Heart right ventricle (tissue), 16 donors: ENCODE measurements around the gene LRFN5. TPM values are rescaled to one million over a fixed set of nuclear protein-coding genes. Genes with fewer than 3 reads are reported as not detected.
"Not testable (repeated sequence)": the region's sequence is repeated elsewhere in the genome, so short reads cannot be mapped to it uniquely, and the experiment has no call there.

Source experiments
- ATAC-seq, 8 donors: fragments of 200-7000 bp; cut with Tn5 transposase; one replicate each; pipeline ENCODE4 v1.9.1; 2020; ENCODE audit warnings: mild to moderate bottlenecking in 8 of 8, moderate library complexity in 8 of 8, moderate number of reproducible peaks in 1 of 8
- DNase-seq, 2 donors: peaks; one replicate each; pipeline ENCODE4 v3.0.0-alpha.2; 2020
- H3K27ac ChIP-seq, 10 donors: fragments of 200-600 bp; sonication (generic) in 2 of 10; one replicate each; pipeline versions ENCODE4 v1.5.0 to v1.8.0; 2020 to 2022; ENCODE audit warnings: mild to moderate bottlenecking in 3 of 10
- H3K27me3 ChIP-seq, 7 donors: fragments of 200-600 bp; one replicate each; pipeline ENCODE4 v1.8.0; 2021 to 2022; ENCODE audit warnings: mild to moderate bottlenecking in 2 of 7
- H3K36me3 ChIP-seq, 9 donors: fragments of 200-600 bp; sonication (generic) in 1 of 9; one replicate each; pipeline versions ENCODE4 v1.5.0 to v1.8.0; 2020 to 2022; ENCODE audit warnings: mild to moderate bottlenecking in 2 of 9
- H3K4me1 ChIP-seq, 9 donors: fragments of 200-600 bp; sonication (generic) in 1 of 9; one replicate each; pipeline versions ENCODE4 v1.5.0 to v1.8.0; 2020 to 2022; ENCODE audit warnings: mild to moderate bottlenecking in 4 of 9
- H3K4me3 ChIP-seq, 10 donors: fragments of 200-600 bp; sonication (generic) in 2 of 10; one replicate each; pipeline versions ENCODE4 v1.5.0 to v1.8.0; 2020 to 2022; ENCODE audit warnings: mild to moderate bottlenecking in 7 of 10, moderate library complexity in 2 of 10
- H3K9me3 ChIP-seq, 11 donors: fragments of 200-600 bp in 10 of 11; sonication (generic) in 2 of 11; one replicate each; pipeline versions ENCODE4 v1.5.0 to v1.8.0; 2013 to 2022; ENCODE audit warnings: mild to moderate bottlenecking in 2 of 11, control low read depth in 1 of 11, moderate library complexity in 1 of 11
- WGBS, 2 donors: extraction: QIAGEN DNeasy Blood & Tissue Kit; methylation state at CpG; one replicate each; pipeline ENCODE4 v1.1.7; 2013; ENCODE audit warnings: inconsistent platforms in 1 of 2; 5-methylcytosine and 5-hydroxymethylcytosine counted together
- intact Hi-C, 10 donors: fragments of 100-400 bp; cut with DNase I; formaldehyde crosslinking; loops; one replicate each; pipeline versions ENCODE4 v1.11.1 to v1.14.2; 2022
- polyA plus RNA-seq, 2 donors: library from polyadenylated mRNA; stranded (reverse); fragments of 200-250 nt; gene quantifications; one replicate each; pipeline ENCODE4 v1.2.3, GENCODE V29; 2013
- total RNA-seq, 10 donors: library from RNA; stranded (reverse); fragmentation: NEBNext Ultra II Directional in 3 of 10; extraction: Animal tissue kit (Norgen Biotek cat#: 25700) in 3 of 10; gene quantifications; one replicate each; pipeline versions ENCODE4 v1.2.1 to v1.2.4, GENCODE V29; 2021 to 2023
- TF ChIP-seq, protein P1 (sequence below), 9 donors: fragments of 200-600 bp; sonication (generic) in 2 of 9; IDR thresholded peaks; one replicate each; pipeline versions ENCODE4 v1.5.0 to v1.8.0; 2021 to 2022; ENCODE audit warnings: antibody characterized with exemption in 9 of 9, mild to moderate bottlenecking in 5 of 9, moderate library complexity in 1 of 9
- donor health status: Arrhythmogenic right ventricular cardiomyopathy.
- donor health status: ischemic (EF 13 %, LVEDD 7.1; RV severe dilation, severe dysfunction).
- donor health status: healthy with polysubstance abuse.
- donor health status: DM: no; HTN: yes; CAD: no.
- donor health status: DM: no; HTN: no; CAD: no.
- donor health status: ischemic (EF 25% LVEDD 6.9; RV normal size, moderate dysfunction).
- donor health status: ischemic (EF 25% LVEDD 5.7; RV mildly dilated, moderate dysfunction).
- donor health status: healthy.
- donor health status: DM: yes; HTN: yes; CAD: no.
- donor health status: Ischemic cardiomyopathy.
- donor health status: ischemic (EF 35%, LVEDD 5.7; RV mildly dilated, moderate dysfunction).
- donor health status: nonischemic (EF 11% LVEDD 7.7; RV severe dilation, severe dysfunction).
- donor health status: DM: yes; HTN: yes; CAD: no.
- donor health status: PGD.
- donor health status: ischemic (EF 29% LVEDD 5.4; RV normal size, mild dysfunction).
- donor health status: nonischemic (EF 23%, LVEDD 6.1; RV moderate dilation, normal function).

The LRFN5 gene
- total and polyA plus RNA-seq, 12 donors, result 0.13 to 1.5 (median 0.49) TPM; not detected in 1

DNA sequence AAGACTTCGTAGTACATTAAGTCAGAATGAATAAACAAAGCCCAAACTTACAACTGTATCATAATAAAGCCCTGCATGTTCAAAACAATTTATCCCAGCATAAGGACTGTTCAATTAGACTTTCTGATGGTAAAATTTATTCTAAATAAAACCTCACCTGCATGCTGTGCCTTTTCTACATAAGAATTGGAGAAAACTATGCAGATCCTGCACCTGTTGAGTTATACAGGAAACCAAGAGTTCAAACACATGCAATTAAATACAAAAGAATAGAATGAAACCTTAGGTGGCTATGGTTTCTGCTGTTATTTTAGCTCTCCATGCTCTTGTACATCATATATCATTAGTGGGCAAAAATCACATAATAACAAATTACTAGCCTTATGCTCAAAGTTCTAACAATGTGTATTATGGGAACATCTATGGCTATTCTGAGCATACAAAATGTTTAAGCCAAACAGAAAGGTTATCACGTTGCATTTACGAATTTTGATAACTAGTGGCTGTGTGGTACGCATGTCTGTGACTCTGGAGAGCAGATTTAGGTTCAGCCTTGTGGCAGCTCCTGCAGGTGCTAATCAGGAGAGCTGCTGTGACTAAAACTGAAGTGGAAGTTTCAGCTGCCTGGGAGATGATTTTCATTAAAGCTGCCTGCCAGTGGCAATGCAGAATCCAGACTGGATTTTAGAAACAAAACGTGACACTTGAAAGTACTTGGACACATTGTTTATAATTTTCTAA lies 36.1 kb upstream of the LRFN5 start:
- intact Hi-C loops, result no loop called here
- 52% methylated on average over 5 of the region's 5 CpGs for WGBS, 2 donors
- no peaks in the 10 kb centered on the region for H3K36me3 ChIP-seq

DNA sequence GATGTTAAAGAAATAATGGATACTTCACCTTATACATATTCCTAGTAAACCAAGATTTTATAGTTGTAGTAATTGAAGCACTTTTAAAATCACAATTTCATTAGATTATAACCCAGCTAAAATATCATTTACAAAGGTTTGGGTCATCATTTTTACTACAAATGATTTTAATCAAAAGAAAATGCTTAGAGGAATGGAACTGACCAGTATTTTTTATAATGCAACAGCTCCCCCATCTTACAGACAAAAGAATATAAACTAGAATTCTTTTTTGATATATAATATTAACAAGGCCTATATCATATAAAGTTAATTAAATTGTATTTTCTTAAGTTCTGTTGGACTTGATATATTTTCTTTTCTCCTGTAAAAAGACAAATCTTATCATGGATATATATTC lies 20.4 kb upstream of the LRFN5 start:
- Histone ChIP-seq H3K27ac (no peak overlapping the region), H3K9me3 (no peaks in the 10 kb centered on the region), H3K27me3 (no peaks in the 10 kb centered on the region), H3K4me1 (no peaks in the 10 kb centered on the region), H3K36me3 (no peaks in the 10 kb centered on the region), H3K4me3 (no peak overlapping the region)
- ATAC-seq (no peak), DNase-seq (no peak)
- intact Hi-C loops, result no loop called here
- TF ChIP-seq, protein P1, sequence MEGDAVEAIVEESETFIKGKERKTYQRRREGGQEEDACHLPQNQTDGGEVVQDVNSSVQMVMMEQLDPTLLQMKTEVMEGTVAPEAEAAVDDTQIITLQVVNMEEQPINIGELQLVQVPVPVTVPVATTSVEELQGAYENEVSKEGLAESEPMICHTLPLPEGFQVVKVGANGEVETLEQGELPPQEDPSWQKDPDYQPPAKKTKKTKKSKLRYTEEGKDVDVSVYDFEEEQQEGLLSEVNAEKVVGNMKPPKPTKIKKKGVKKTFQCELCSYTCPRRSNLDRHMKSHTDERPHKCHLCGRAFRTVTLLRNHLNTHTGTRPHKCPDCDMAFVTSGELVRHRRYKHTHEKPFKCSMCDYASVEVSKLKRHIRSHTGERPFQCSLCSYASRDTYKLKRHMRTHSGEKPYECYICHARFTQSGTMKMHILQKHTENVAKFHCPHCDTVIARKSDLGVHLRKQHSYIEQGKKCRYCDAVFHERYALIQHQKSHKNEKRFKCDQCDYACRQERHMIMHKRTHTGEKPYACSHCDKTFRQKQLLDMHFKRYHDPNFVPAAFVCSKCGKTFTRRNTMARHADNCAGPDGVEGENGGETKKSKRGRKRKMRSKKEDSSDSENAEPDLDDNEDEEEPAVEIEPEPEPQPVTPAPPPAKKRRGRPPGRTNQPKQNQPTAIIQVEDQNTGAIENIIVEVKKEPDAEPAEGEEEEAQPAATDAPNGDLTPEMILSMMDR (IDR thresholded peaks at IDR 0.05), result no peak

More for the DNA sequence above, 36.1 kb upstream of the LRFN5 start:
- H3K4me3 ChIP-seq, result no peak overlapping the region
- ATAC-seq (no peak), DNase-seq (no peak)
- no peaks in the 10 kb centered on the region for H3K27me3 ChIP-seq
- H3K4me1 ChIP-seq, result no peaks in the 10 kb centered on the region
- H3K9me3 ChIP-seq, result peaks cover 0 to 11% (median 0%) of the 10 kb centered on the region in 11 donors
- TF ChIP-seq, protein P1 (IDR thresholded peaks at IDR 0.05), result no peak
- H3K27ac ChIP-seq, result no peak overlapping the region

DNA sequence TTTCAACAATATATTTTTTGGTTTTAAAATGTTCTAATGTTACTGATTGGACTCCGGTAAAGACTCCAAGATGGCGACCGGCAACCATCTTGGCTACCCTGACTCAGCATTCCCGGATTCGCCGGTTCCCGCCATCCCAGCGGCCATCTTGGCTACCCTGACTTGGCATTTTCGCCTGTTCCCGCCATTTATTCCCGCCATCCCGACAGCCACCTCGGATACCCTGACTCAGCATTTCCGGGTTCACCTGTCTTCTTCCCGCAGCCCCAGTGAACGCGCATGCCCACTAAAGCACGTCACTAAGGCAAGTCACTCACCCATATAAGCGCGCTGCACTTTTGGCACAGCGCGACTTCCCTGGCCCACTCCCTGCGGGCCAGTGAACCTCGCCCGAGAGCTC lies 9.0 kb upstream of the LRFN5 start:
- DNase-seq (no peak), ATAC-seq (no peak)
- H3K9me3 ChIP-seq, result no peaks in the 10 kb centered on the region
- TF ChIP-seq, protein P1 (IDR thresholded peaks at IDR 0.05), result no peak
- H3K4me3 ChIP-seq, result no peak overlapping the region
- H3K4me1 ChIP-seq, result peaks cover 0 to 3% (median 0%) of the 10 kb centered on the region in 9 donors
- WGBS, 2 donors, result 94 to 98% methylated on average over 25 of the region's 25 CpGs
- H3K36me3 ChIP-seq, result no peaks in the 10 kb centered on the region
- intact Hi-C loops, result no loop called here
- no peak overlapping the region for H3K27ac ChIP-seq
- peaks cover 0 to 10% (median 0%) of the 10 kb centered on the region in 7 donors for H3K27me3 ChIP-seq

DNA sequence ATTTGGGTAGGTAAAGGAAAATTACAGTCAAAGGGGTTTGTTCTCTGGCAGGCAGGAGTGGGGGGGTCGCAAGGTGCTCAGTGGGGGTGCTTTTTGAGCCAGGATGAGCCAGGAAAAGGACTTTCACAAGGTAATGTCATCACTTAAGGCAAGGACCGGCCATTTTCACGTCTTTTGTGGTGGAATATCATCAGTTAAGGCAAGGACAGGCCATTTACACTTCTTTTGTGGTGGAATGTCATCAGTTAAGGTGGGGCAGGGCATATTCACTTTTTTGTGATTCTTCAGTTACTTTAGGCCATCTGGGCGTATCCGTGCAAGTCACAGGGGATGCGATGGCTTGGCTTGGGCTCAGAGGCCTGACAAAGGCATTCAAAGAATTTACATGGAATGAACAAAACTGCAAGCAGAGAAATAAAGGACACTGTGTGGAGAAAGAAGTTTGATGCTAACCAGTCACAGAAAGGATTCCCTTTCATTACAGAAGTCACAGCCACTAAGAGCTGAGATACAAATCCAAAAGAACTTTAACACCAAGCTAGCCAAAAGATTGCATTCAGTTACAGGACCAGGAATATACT lies 6.8 kb upstream of the LRFN5 start:
- ATAC-seq, H3K4me3 ChIP-seq, intact Hi-C loops, DNase-seq, H3K36me3 ChIP-seq, H3K9me3 ChIP-seq, H3K4me1 ChIP-seq, H3K27ac ChIP-seq: not testable (repeated sequence)
- 78 to 79% methylated on average over 6 of the region's 6 CpGs for WGBS, 2 donors
- H3K27me3 ChIP-seq, result peaks cover 0 to 25% (median 10%) of the 10 kb centered on the region in 7 donors
